ENCODE measurements around the gene DYNAP. TPM values are rescaled to one million over a fixed set of nuclear protein-coding genes. Genes with fewer than 3 reads are reported as not detected.

Gene DYNAP
- total RNA-seq, 1 experiment from 2014 or later: not detected

- Histone ChIP-seq H3K9me3 (ENCODE audit: insufficient read depth, low read depth) (no peaks in the 10 kb centered on the region), H2AFZ (no peak overlapping the region), H3F3A (ENCODE audit: insufficient read depth, low read depth) (no peaks in the 10 kb centered on the region), H3K4me3 (no peak overlapping the region), H3K27me3 (ENCODE audit: insufficient read depth, low read depth) (no peaks in the 10 kb centered on the region), H4K20me1 (ENCODE audit: insufficient read depth) (no peaks in the 10 kb centered on the region), H3K4me1 (replicated peaks; ENCODE audit: insufficient read depth) (no peaks in the 10 kb centered on the region), H3K36me3 (ENCODE audit: low read depth) (no peaks in the 10 kb centered on the region), H3K79me2 (ENCODE audit: low read depth) (no peaks in the 10 kb centered on the region), H3K27ac (no peak overlapping the region), H3K9me2 (ENCODE audit: insufficient read depth) (no peaks in the 10 kb centered on the region), H3K4me2 (no peak overlapping the region)
- ChIA-PET POLR2A (ENCODE audit: unreplicated experiment) (no interaction called here), CTCF (no interaction called here)
- intact Hi-C loops (cut with micrococcal nuclease; ENCODE audit: unreplicated experiment): no loop called here
- TF ChIP-seq EZH2 (IDR thresholded peaks at IDR 0.05; ENCODE audit: low read depth): no peak
- TF ChIP-seq CTCF (conservative IDR thresholded peaks at IDR 0.05): peak; percentile 51; the same call in 1 of the 2 replicates
- BruUV-seq (replicated peaks): no TSS peak
- DNase-seq: no peak
Observed at GRCh38 chr18:54622084-54622483, 31.0 kb downstream of the DYNAP start.

- H3K4me2 ChIP-seq: no peak overlapping the region
- no peak overlapping the region for H3K4me3 ChIP-seq
- no peak for DNase-seq
- H3K4me1 ChIP-seq (replicated peaks; ENCODE audit: insufficient read depth): no peaks in the 10 kb centered on the region
- ChIA-PET CTCF (no interaction called here), POLR2A (ENCODE audit: unreplicated experiment) (no interaction called here)
- H4K20me1 ChIP-seq (ENCODE audit: insufficient read depth): no peaks in the 10 kb centered on the region
- H2AFZ ChIP-seq: no peak overlapping the region
- no peaks in the 10 kb centered on the region for H3K27me3 ChIP-seq (ENCODE audit: insufficient read depth, low read depth)
- H3F3A ChIP-seq (ENCODE audit: insufficient read depth, low read depth): no peaks in the 10 kb centered on the region
- TF ChIP-seq CTCF (conservative IDR thresholded peaks at IDR 0.05) (no peak), EZH2 (IDR thresholded peaks at IDR 0.05; ENCODE audit: low read depth) (no peak)
- H3K27ac ChIP-seq: no peak overlapping the region
- intact Hi-C loops (cut with micrococcal nuclease; ENCODE audit: unreplicated experiment): no loop called here
- no peaks in the 10 kb centered on the region for H3K79me2 ChIP-seq (ENCODE audit: low read depth)
- no peaks in the 10 kb centered on the region for H3K9me2 ChIP-seq (ENCODE audit: insufficient read depth)
- no peaks in the 10 kb centered on the region for H3K9me3 ChIP-seq (ENCODE audit: insufficient read depth, low read depth)
- no TSS peak for BruUV-seq (replicated peaks)
- no peaks in the 10 kb centered on the region for H3K36me3 ChIP-seq (ENCODE audit: low read depth)
Observed at GRCh38 chr18:54626779-54627178, 35.7 kb downstream of the DYNAP start.

GRCh38 chr18:54630963-54631362 is 39.9 kb downstream of the DYNAP start:
- no peak overlapping the region for H3K4me3 ChIP-seq
- H3K9me3 ChIP-seq (ENCODE audit: insufficient read depth, low read depth): no peaks in the 10 kb centered on the region
- ChIA-PET POLR2A (ENCODE audit: unreplicated experiment) (no interaction called here), CTCF (no interaction called here)
- no peaks in the 10 kb centered on the region for H3K36me3 ChIP-seq (ENCODE audit: low read depth)
- intact Hi-C loops (cut with micrococcal nuclease; ENCODE audit: unreplicated experiment): no loop called here
- H2AFZ ChIP-seq: no peak overlapping the region
- no peaks in the 10 kb centered on the region for H3K4me1 ChIP-seq (replicated peaks; ENCODE audit: insufficient read depth)
- H3K4me2 ChIP-seq: no peak overlapping the region
- TF ChIP-seq EZH2 (IDR thresholded peaks at IDR 0.05; ENCODE audit: low read depth) (no peak), CTCF (conservative IDR thresholded peaks at IDR 0.05) (no peak)
- DNase-seq: no peak
- no peaks in the 10 kb centered on the region for H3K27me3 ChIP-seq (ENCODE audit: insufficient read depth, low read depth)
- no peak overlapping the region for H3K27ac ChIP-seq
- H3F3A ChIP-seq (ENCODE audit: insufficient read depth, low read depth): no peaks in the 10 kb centered on the region
- BruUV-seq (replicated peaks): no TSS peak
- H3K79me2 ChIP-seq (ENCODE audit: low read depth): no peaks in the 10 kb centered on the region
- H4K20me1 ChIP-seq (ENCODE audit: insufficient read depth): no peaks in the 10 kb centered on the region
- H3K9me2 ChIP-seq (ENCODE audit: insufficient read depth): no peaks in the 10 kb centered on the region
